ENCODE results near the gene FCHSD2.

The FCHSD2 gene

GRCh38 chr11:73142128-73142377, at the start of gene FCHSD2:
FCHSD2 (minus strand) TSS chr11:73142318; CDS start chr11:73141877, 441 bp downstream.
- DNase-seq = no peak

- no peak for DNase-seq
Measured at GRCh38 chr11:73191151-73191550, 49.0 kb upstream of the FCHSD2 start.

- no peak for DNase-seq
Measured at GRCh38 chr11:73190557-73190885, 48.4 kb upstream of the FCHSD2 start.

- DNase-seq = peak; percentile 22
Measured at GRCh38 chr11:73189723-73190556, 47.8 kb upstream of the FCHSD2 start.

GRCh38 chr11:73189315-73189714, 47.2 kb upstream of the FCHSD2 start:
- no peak for DNase-seq

- no peak for DNase-seq
Measured at GRCh38 chr11:73188301-73188700, 46.2 kb upstream of the FCHSD2 start.

GRCh38 chr11:73187854-73188253, 45.7 kb upstream of the FCHSD2 start:
- DNase-seq = no peak

- no peak for DNase-seq
Measured at GRCh38 chr11:73186886-73187285, 44.8 kb upstream of the FCHSD2 start.

GRCh38 chr11:73186294-73186850, 44.3 kb upstream of the FCHSD2 start:
- no peak for DNase-seq

GRCh38 chr11:73185680-73186293, 43.7 kb upstream of the FCHSD2 start:
- DNase-seq = no peak

- peak; percentile 44 for DNase-seq
Measured at GRCh38 chr11:73184953-73185671, 43.0 kb upstream of the FCHSD2 start.

GRCh38 chr11:73182824-73183321, 40.8 kb upstream of the FCHSD2 start:
- DNase-seq = no peak

- no peak for DNase-seq
Measured at GRCh38 chr11:73178681-73179080, 36.6 kb upstream of the FCHSD2 start.

- DNase-seq = peak; percentile 70
Measured at GRCh38 chr11:73177778-73178539, 35.8 kb upstream of the FCHSD2 start.

GRCh38 chr11:73177380-73177777, 35.3 kb upstream of the FCHSD2 start:
- DNase-seq = no peak

GRCh38 chr11:73176874-73177155, 34.7 kb upstream of the FCHSD2 start:
- DNase-seq = no peak

GRCh38 chr11:73176145-73176873, 34.2 kb upstream of the FCHSD2 start:
- no peak for DNase-seq

- DNase-seq = no peak
Measured at GRCh38 chr11:73175551-73176144, 33.5 kb upstream of the FCHSD2 start.

- DNase-seq = no peak
Measured at GRCh38 chr11:73174495-73174791, 32.3 kb upstream of the FCHSD2 start.

GRCh38 chr11:73173755-73174494, 31.8 kb upstream of the FCHSD2 start:
- no peak for DNase-seq

GRCh38 chr11:73172992-73173656, 31.0 kb upstream of the FCHSD2 start:
- no peak for DNase-seq
